Measurements from ENCODE around the gene RGS3.

The RGS3 gene

DNA sequence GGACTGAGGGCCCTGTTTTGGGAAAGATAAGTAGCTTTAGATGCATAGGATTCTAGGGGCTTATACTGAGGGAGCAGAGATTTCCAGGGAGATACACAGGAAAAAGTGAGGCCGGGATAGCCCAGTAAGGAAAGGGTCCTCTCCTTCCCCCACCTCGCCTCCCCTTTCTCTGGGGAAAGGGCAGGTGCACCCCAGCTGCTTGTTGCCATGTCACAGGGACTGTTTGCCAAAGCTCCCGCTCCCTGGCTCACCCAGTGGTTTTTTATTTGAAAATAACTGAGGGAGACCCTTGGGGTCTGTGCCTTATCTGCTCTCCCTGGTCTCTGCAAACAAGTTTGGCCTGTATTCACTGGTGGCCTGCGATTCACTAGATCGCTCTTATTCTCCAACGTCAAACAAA, 51.2 kb downstream of the RGS3 start:
- no peak overlapping the region for H3K4me3 ChIP-seq (ENCODE audit: low read depth, low read length, poor library complexity, severe bottlenecking)
- H3K4me2 ChIP-seq (ENCODE audit: low read length), result no peak overlapping the region
- no peaks in the 10 kb centered on the region for H4K20me1 ChIP-seq (ENCODE audit: insufficient read depth, low read length)
- H3K79me2 ChIP-seq (ENCODE audit: insufficient read depth, low read length), result no peaks in the 10 kb centered on the region
- H3K36me3 ChIP-seq (ENCODE audit: insufficient read depth, low read length), result no peaks in the 10 kb centered on the region
- peaks cover 32% of the 10 kb centered on the region for H3K4me1 ChIP-seq (ENCODE audit: insufficient read depth, low read length, severe bottlenecking)
- H2AFZ ChIP-seq (ENCODE audit: low read length), result no peak overlapping the region
- no peak overlapping the region for H3K27ac ChIP-seq (ENCODE audit: low read depth, low read length, poor library complexity, severe bottlenecking)
- H3K9me3 ChIP-seq (ENCODE audit: low read length), result no peaks in the 10 kb centered on the region
- no peaks in the 10 kb centered on the region for H3K9me2 ChIP-seq (ENCODE audit: low read depth, low read length)
- H3K9ac ChIP-seq (ENCODE audit: low read length), result no peak overlapping the region
- H3K27me3 ChIP-seq (ENCODE audit: insufficient read depth, low read length), result no peaks in the 10 kb centered on the region
- TF ChIP-seq EZH2 (IDR thresholded peaks at IDR 0.05; ENCODE audit: borderline replicate concordance, low read length), result no peak
- H3F3A ChIP-seq (ENCODE audit: insufficient read depth, low read length), result 0 out of 2 replicates have a peak, but pooled peaks cover 3% of the 10 kb centered on the region

DNA sequence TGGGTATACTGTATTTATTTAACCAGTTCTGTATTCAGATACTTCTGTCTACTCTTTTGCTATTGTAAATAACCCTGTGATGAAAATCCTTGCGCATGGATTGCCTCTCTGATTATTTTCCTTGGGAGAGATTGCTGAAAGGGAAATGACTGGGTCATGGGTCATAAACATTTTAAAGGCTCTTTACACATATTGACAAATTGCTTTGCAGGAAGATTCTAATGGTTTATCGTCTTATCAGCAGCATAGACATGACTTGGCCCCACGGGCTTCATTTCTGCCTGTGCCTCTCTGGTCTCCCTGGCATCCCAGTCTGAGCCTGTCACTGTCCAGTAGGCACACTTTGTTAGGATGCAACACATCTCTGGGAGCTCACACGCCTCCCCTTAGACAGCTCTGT, 52.3 kb downstream of the RGS3 start:
- Histone ChIP-seq H3K4me3 (ENCODE audit: low read depth, low read length, poor library complexity, severe bottlenecking) (no peak overlapping the region), H3K4me1 (ENCODE audit: insufficient read depth, low read length, severe bottlenecking) (peaks cover 34% of the 10 kb centered on the region), H3F3A (ENCODE audit: insufficient read depth, low read length) (0 out of 2 replicates have a peak, but pooled peaks cover 3% of the 10 kb centered on the region), H3K79me2 (ENCODE audit: insufficient read depth, low read length) (no peaks in the 10 kb centered on the region), H2AFZ (ENCODE audit: low read length) (no peak overlapping the region), H3K27me3 (ENCODE audit: insufficient read depth, low read length) (no peaks in the 10 kb centered on the region), H3K4me2 (ENCODE audit: low read length) (no peak overlapping the region), H3K9me3 (ENCODE audit: low read length) (no peaks in the 10 kb centered on the region), H3K27ac (ENCODE audit: low read depth, low read length, poor library complexity, severe bottlenecking) (no peak overlapping the region), H4K20me1 (ENCODE audit: insufficient read depth, low read length) (no peaks in the 10 kb centered on the region), H3K36me3 (ENCODE audit: insufficient read depth, low read length) (no peaks in the 10 kb centered on the region), H3K9ac (ENCODE audit: low read length) (no peak overlapping the region), H3K9me2 (ENCODE audit: low read depth, low read length) (no peaks in the 10 kb centered on the region)
- TF ChIP-seq, protein P1, sequence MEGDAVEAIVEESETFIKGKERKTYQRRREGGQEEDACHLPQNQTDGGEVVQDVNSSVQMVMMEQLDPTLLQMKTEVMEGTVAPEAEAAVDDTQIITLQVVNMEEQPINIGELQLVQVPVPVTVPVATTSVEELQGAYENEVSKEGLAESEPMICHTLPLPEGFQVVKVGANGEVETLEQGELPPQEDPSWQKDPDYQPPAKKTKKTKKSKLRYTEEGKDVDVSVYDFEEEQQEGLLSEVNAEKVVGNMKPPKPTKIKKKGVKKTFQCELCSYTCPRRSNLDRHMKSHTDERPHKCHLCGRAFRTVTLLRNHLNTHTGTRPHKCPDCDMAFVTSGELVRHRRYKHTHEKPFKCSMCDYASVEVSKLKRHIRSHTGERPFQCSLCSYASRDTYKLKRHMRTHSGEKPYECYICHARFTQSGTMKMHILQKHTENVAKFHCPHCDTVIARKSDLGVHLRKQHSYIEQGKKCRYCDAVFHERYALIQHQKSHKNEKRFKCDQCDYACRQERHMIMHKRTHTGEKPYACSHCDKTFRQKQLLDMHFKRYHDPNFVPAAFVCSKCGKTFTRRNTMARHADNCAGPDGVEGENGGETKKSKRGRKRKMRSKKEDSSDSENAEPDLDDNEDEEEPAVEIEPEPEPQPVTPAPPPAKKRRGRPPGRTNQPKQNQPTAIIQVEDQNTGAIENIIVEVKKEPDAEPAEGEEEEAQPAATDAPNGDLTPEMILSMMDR (IDR thresholded peaks at IDR 0.05; ENCODE audit: low read length), result no peak
- no peak for TF ChIP-seq EZH2 (IDR thresholded peaks at IDR 0.05; ENCODE audit: borderline replicate concordance, low read length)

DNA sequence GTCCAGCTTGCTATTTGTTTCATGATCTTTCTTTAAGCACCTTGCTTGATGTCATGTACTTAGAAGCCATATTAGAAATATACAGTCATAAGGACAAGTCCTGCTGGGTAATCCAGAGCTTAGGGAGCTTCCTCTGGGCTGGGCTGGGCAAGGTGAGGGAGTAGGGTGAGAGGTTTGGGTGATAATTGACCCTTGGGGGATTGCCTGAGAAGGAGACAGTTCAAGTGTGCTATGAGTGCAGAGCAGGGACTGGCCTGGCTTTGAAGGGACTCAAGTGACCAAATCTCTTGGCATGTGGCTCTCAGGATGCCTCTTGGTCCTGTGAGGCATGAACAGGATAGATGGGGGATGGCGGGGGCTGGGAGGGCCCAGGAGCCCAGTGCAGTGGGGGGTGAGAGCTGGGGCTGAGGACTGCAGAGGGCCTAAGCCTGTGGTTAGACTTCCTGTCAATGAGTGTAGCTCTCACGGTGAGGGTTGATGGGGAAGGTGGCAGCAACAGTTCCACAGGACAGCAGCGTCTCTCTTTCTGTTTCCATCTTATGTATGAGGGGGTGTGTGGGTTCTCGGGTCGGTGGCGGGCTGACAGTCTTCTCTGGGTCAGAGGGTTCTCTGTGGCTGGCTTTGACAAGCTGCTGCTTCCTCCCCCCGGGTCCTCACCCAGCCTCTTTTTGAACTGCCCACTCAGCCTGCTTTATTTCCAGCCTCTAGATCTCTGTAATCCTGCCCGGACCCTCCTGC, 53.5 kb downstream of the RGS3 start:
- Histone ChIP-seq H3K9ac (ENCODE audit: low read length) (peak overlapping the region; percentile 58), H3K9me3 (ENCODE audit: low read length) (no peaks in the 10 kb centered on the region), H3K9me2 (ENCODE audit: low read depth, low read length) (no peaks in the 10 kb centered on the region), H3K4me3 (ENCODE audit: low read depth, low read length, poor library complexity, severe bottlenecking) (peak overlapping the region; percentile 48), H3K79me2 (ENCODE audit: insufficient read depth, low read length) (no peaks in the 10 kb centered on the region), H2AFZ (ENCODE audit: low read length) (no peak overlapping the region), H3K27me3 (ENCODE audit: insufficient read depth, low read length) (no peaks in the 10 kb centered on the region), H3F3A (ENCODE audit: insufficient read depth, low read length) (0 out of 2 replicates have a peak, but pooled peaks cover 3% of the 10 kb centered on the region), H3K4me1 (ENCODE audit: insufficient read depth, low read length, severe bottlenecking) (peaks cover 42% of the 10 kb centered on the region), H3K27ac (ENCODE audit: low read depth, low read length, poor library complexity, severe bottlenecking) (peak overlapping the region; percentile 48), H3K36me3 (ENCODE audit: insufficient read depth, low read length) (no peaks in the 10 kb centered on the region), H4K20me1 (ENCODE audit: insufficient read depth, low read length) (no peaks in the 10 kb centered on the region), H3K4me2 (ENCODE audit: low read length) (peak overlapping the region; percentile 77)
- TF ChIP-seq EZH2 (IDR thresholded peaks at IDR 0.05; ENCODE audit: borderline replicate concordance, low read length), result no peak
- TF ChIP-seq, protein P1 (IDR thresholded peaks at IDR 0.05; ENCODE audit: low read length), result no peak
